IMR-90 (cell line): ENCODE results near the gene TMPRSS6. TPM values are rescaled to one million over a fixed set of nuclear protein-coding genes. Genes with fewer than 3 reads are reported as not detected.

Experiments
- ATAC-seq: fragments of 200-7000 bp; cut with Tn5 transposase; 2 replicates; pipeline ENCODE4 v1.9.1; 2020; ENCODE audit warnings: low read depth, mild to moderate bottlenecking, moderate library complexity
- BruUV-seq: library from RNA; stranded (reverse); fragments of 400-500 nt; replicated peaks from 2 replicates; lab custom pipeline; 2021; lab: Mats Ljungman, UMichigan
- CTCF ChIA-PET: fragments of 300-600 bp; formaldehyde crosslinking; extraction: SDS; loops from one replicate; lab custom pipeline; 2021; ENCODE audit warnings: antibody characterized with exemption; lab: Yijun Ruan, JAX
- POLR2A ChIA-PET: fragments of 300-600 bp; sonication (Branson Sonifier 250); formaldehyde crosslinking; loops from one replicate; lab custom pipeline; 2022; ENCODE audit warnings: antibody characterized with exemption; ENCODE audit not compliant: unreplicated experiment; lab: Charles Lee
- DNase-seq: peaks from one replicate; pipeline ENCODE4 v3.0.0; 2013
- H2AFZ ChIP-seq: replicated peaks from 2 replicates; pipeline ENCODE3; 2013; ENCODE audit warnings: low read length, mild to moderate bottlenecking; ENCODE audit not compliant: poor library complexity
- H2AK5ac ChIP-seq: 2 replicates; pipeline ENCODE4 v1.6.1; 2013; ENCODE audit warnings: low read depth, low read length, inconsistent platforms
- H2AK9ac ChIP-seq: replicated peaks from 2 replicates; pipeline ENCODE3; 2013; ENCODE audit warnings: mild to moderate bottlenecking, low read depth, low read length, moderate library complexity; ENCODE audit not compliant: poor library complexity
- H2BK120ac ChIP-seq: 2 replicates; pipeline ENCODE4 v1.6.1; 2013; ENCODE audit warnings: low read depth, low read length, inconsistent platforms
- H2BK15ac ChIP-seq: 3 replicates; pipeline ENCODE4 v1.6.1; 2013; ENCODE audit warnings: low read depth, low read length, inconsistent platforms
- H2BK20ac ChIP-seq: 2 replicates; pipeline ENCODE4 v1.6.1; 2013; ENCODE audit warnings: low read depth, mild to moderate bottlenecking, inconsistent platforms, low read length, moderate library complexity
- H2BK5ac ChIP-seq: 2 replicates; pipeline ENCODE4 v1.6.1; 2013; ENCODE audit warnings: mild to moderate bottlenecking, low read depth, low read length, inconsistent platforms; ENCODE audit not compliant: poor library complexity, severe bottlenecking
- H3K14ac ChIP-seq: replicated peaks from 2 replicates; pipeline ENCODE4 v1.6.1; 2013; ENCODE audit warnings: low read depth, low read length, inconsistent platforms
- H3K18ac ChIP-seq: 2 replicates; pipeline ENCODE4 v1.6.1; 2013; ENCODE audit warnings: low read depth, low read length, control low read depth
- H3K23ac ChIP-seq: 2 replicates; pipeline ENCODE4 v1.6.1; 2013; ENCODE audit warnings: low read depth, low read length, inconsistent platforms
- H3K27ac ChIP-seq: 2 replicates; pipeline ENCODE4 v1.5.1; 2013; ENCODE audit warnings: mild to moderate bottlenecking, control low read depth, low read length; ENCODE audit not compliant: insufficient read depth
- H3K27me3 ChIP-seq: 2 replicates; pipeline ENCODE4 v1.6.1; 2013; ENCODE audit warnings: low read length; ENCODE audit not compliant: control insufficient read depth, insufficient read depth
- H3K36me3 ChIP-seq: 2 replicates; pipeline ENCODE4 v1.6.1; 2013; ENCODE audit warnings: low read length, mixed read lengths; ENCODE audit not compliant: control insufficient read depth, insufficient read depth
- H3K4ac ChIP-seq: 2 replicates; pipeline ENCODE4 v1.6.1; 2013; ENCODE audit warnings: low read depth, low read length, inconsistent platforms
- H3K4me1 ChIP-seq: 2 replicates; pipeline ENCODE4 v1.6.1; 2013; ENCODE audit warnings: low read length, mixed read lengths; ENCODE audit not compliant: control insufficient read depth, insufficient read depth
- H3K4me2 ChIP-seq: 2 replicates; pipeline ENCODE4 v1.6.1; 2013; ENCODE audit warnings: low read depth, mild to moderate bottlenecking, control low read depth, low read length, moderate library complexity
- H3K4me3 ChIP-seq: 2 replicates; pipeline ENCODE4 v1.5.1; 2013; ENCODE audit warnings: low read depth, mild to moderate bottlenecking, control low read depth, low read length, moderate library complexity; ENCODE audit not compliant: insufficient read depth
- H3K56ac ChIP-seq: 2 replicates; pipeline ENCODE4 v1.6.1; 2013; ENCODE audit warnings: low read length, inconsistent platforms; ENCODE audit not compliant: insufficient read depth; ENCODE audit errors: extremely low read depth
- H3K79me1 ChIP-seq, 2 experiments: 2 replicates each; pipeline ENCODE4 v1.6.1; 2013; ENCODE audit warnings: low read length in 2 of 2, inconsistent platforms in 1 of 2, low read depth in 1 of 2
- H3K9ac ChIP-seq: 2 replicates; pipeline ENCODE4 v1.6.1; 2013; ENCODE audit warnings: low read depth, low read length, control low read depth
- H3K9me1 ChIP-seq: 2 replicates; pipeline ENCODE4 v1.6.1; 2013; ENCODE audit warnings: low read length, inconsistent platforms; ENCODE audit not compliant: insufficient read depth
- H3K9me3 ChIP-seq: 2 replicates; pipeline ENCODE4 v1.6.1; 2013; ENCODE audit warnings: low read length; ENCODE audit not compliant: control insufficient read depth, insufficient read depth
- H4K20me1 ChIP-seq: 2 replicates; pipeline ENCODE4 v1.6.1; 2013; ENCODE audit warnings: low read length, inconsistent platforms; ENCODE audit not compliant: insufficient read depth
- H4K5ac ChIP-seq: 2 replicates; pipeline ENCODE4 v1.6.1; 2013; ENCODE audit warnings: mild to moderate bottlenecking, low read depth, low read length, control low read depth
- H4K8ac ChIP-seq, 2 experiments: 2 replicates each; pipeline ENCODE4 v1.6.1; 2013; ENCODE audit warnings: low read depth in 2 of 2, low read length in 2 of 2, control low read depth in 1 of 2, inconsistent platforms in 1 of 2
- H4K91ac ChIP-seq: 2 replicates; pipeline ENCODE4 v1.6.1; 2013; ENCODE audit warnings: low read depth, low read length, inconsistent platforms; ENCODE audit not compliant: insufficient read depth
- BHLHE40 ChIP-seq: fragments of 150-350 bp; IDR thresholded peaks from 2 replicates; pipeline ENCODE4 v1.6.1; 2016; ENCODE audit warnings: mild to moderate bottlenecking, low read depth, low read length
- CEBPB ChIP-seq: IDR thresholded peaks from 2 replicates; pipeline ENCODE4 v1.6.1; 2012; ENCODE audit warnings: low read depth, low read length, improper control_type of control experiment
- CHD1 ChIP-seq: IDR thresholded peaks from 2 replicates; pipeline ENCODE4 v1.6.1; 2012; ENCODE audit warnings: low read depth, low read length, improper control_type of control experiment
- FOS ChIP-seq: fragments of 150-350 bp; IDR thresholded peaks from 2 replicates; pipeline ENCODE4 v1.6.1; 2016; ENCODE audit warnings: low read depth, low read length
- MAFK ChIP-seq: IDR thresholded peaks from 2 replicates; pipeline ENCODE4 v1.6.1; 2012; ENCODE audit warnings: low read depth, low read length, improper control_type of control experiment
- MAZ ChIP-seq: IDR thresholded peaks from 2 replicates; pipeline ENCODE4 v1.6.1; 2012; ENCODE audit warnings: low read depth, mild to moderate bottlenecking, low read length, improper control_type of control experiment, moderate library complexity, borderline replicate concordance
- MXI1 ChIP-seq: IDR thresholded peaks from 2 replicates; pipeline ENCODE4 v1.6.1; 2012; ENCODE audit warnings: low read depth, mild to moderate bottlenecking, low read length, moderate library complexity, borderline replicate concordance
- NFE2L2 ChIP-seq: fragments of 150-350 bp; IDR thresholded peaks from 2 replicates; pipeline ENCODE4 v1.6.1; 2016; ENCODE audit warnings: low read depth, mild to moderate bottlenecking, low read length
- POLR2A ChIP-seq: IDR thresholded peaks from 2 replicates; pipeline ENCODE4 v1.6.1; 2012; ENCODE audit warnings: mild to moderate bottlenecking, low read depth, low read length
- RAD21 ChIP-seq: IDR thresholded peaks from 2 replicates; pipeline ENCODE4 v1.6.1; 2012; ENCODE audit warnings: low read length, improper control_type of control experiment
- RCOR1 ChIP-seq: IDR thresholded peaks from 2 replicates; pipeline ENCODE4 v1.6.1; 2012; ENCODE audit warnings: mild to moderate bottlenecking, low read length, improper control_type of control experiment; ENCODE audit not compliant: insufficient replicate concordance
- RFX5 ChIP-seq: IDR thresholded peaks from 2 replicates; pipeline ENCODE4 v1.8.0; 2012; ENCODE audit warnings: low read depth, mild to moderate bottlenecking, low read length, moderate library complexity
- SMC3 ChIP-seq: fragments of 150-350 bp; IDR thresholded peaks from 2 replicates; pipeline ENCODE4 v1.6.1; 2016; ENCODE audit warnings: low read depth, mild to moderate bottlenecking, antibody characterized with exemption, low read length, moderate library complexity
- WGBS, 2 experiments: methylation state at CpG; one replicate each; pipeline versions ENCODE4 v1.1.5 to v1.1.7; 2013; ENCODE audit warnings: missing lambda C conversion rate in 2 of 2; ENCODE audit not compliant: insufficient read length in 1 of 2; ENCODE audit errors: extremely low coverage in 2 of 2; 5-methylcytosine and 5-hydroxymethylcytosine counted together
- dilution Hi-C: fragments of 300-500 bp; cut with HindIII; formaldehyde crosslinking; loops from one replicate; pipeline ENCODE4 v1.14.3; 2018; ENCODE audit warnings: low sequenced_read_pairs; ENCODE audit not compliant: unreplicated experiment
- in situ Hi-C: fragments of 300-500 bp; cut with MboI; formaldehyde crosslinking; loops from 3 replicates; pipeline ENCODE4 v1.14.3; 2019; ENCODE audit warnings: low sequenced_read_pairs, inconsistent platforms, mixed read lengths
- intact Hi-C: fragments of 100-400 bp; cut with micrococcal nuclease; formaldehyde crosslinking; loops from 2 replicates; pipeline ENCODE4 v1.10.0; 2022
- polyA plus RNA-seq, 3 experiments: library from polyadenylated mRNA; depleted of rRNA; stranded (reverse); fragments of >200 nt; gene quantifications; 2 replicates each; pipeline ENCODE4 v1.2.3, GENCODE V29; 2012; ENCODE audit warnings: low replicate concordance in 1 of 3
- total RNA-seq: library from RNA; depleted of rRNA; stranded (reverse); fragments of >200 nt; gene quantifications from 2 replicates; pipeline ENCODE4 v1.2.3, GENCODE V29; 2012
- TF ChIP-seq, protein P1 (sequence below): fragments of 150-350 bp; IDR thresholded peaks from 2 replicates; pipeline ENCODE4 v1.6.1; 2017; ENCODE audit warnings: mild to moderate bottlenecking, antibody characterized with exemption, low read length, low read depth
- TF ChIP-seq, protein P2 (sequence below): conservative IDR thresholded peaks from 2 replicates; pipeline ENCODE4 v1.5.1; 2012; ENCODE audit warnings: mild to moderate bottlenecking, low read depth, low read length, improper control_type of control experiment
- TF ChIP-seq, protein P3 (sequence below): fragments of 150-350 bp; IDR thresholded peaks from 2 replicates; pipeline ENCODE4 v1.6.1; 2016; ENCODE audit warnings: low read depth, mild to moderate bottlenecking, low read length, moderate library complexity, borderline replicate concordance

TMPRSS6 gene
- total and polyA plus RNA-seq, 2 of the 4 experiments (the other 2 are of a cell fraction) = not detected

DNA sequence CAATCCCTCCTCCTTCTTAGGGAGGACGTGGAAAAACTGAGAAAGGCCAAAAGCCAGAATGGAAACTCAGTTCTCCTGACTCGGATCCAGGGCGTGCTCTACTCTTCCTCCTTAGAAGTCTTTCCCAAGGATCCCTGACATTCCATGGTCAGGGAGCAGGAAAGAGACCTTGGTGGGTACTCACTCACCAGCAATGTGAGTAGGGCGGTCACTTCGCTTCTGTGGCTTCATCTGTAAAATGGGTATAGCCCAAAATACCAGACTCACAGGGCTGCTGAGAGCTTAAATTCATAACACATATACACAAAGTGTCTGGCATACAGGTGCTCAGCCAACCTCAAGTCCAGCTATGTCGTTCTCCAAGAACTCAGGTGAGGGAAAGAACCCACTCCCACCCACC is 58.6 kb downstream of the TMPRSS6 start:
- Histone ChIP-seq H2AK5ac (no peak overlapping the region), H3K18ac (no peak overlapping the region), H3K4me2 (no peak overlapping the region), H2BK120ac (no peak overlapping the region), H3K56ac (no peak overlapping the region), H2BK5ac (no peak overlapping the region), H3K36me3 (peaks cover 7% of the 10 kb centered on the region; the same call in 1 of the 2 replicates), H2AFZ (peak overlapping the region; percentile 91), H3K9me3 (no peaks in the 10 kb centered on the region), H3K9me1 (peaks cover 15% of the 10 kb centered on the region; the same call in 1 of the 2 replicates), H2BK20ac (no peak overlapping the region), H4K20me1 (no peaks in the 10 kb centered on the region), H2BK15ac (no peak overlapping the region), H4K91ac (no peak overlapping the region), H3K4me3 (no peak overlapping the region), H3K9ac (no peak overlapping the region), H4K5ac (no peak overlapping the region), H3K4ac (peak overlapping the region; percentile 26; the same call in 1 of the 2 replicates), H3K27me3 (0 out of 2 replicates have a peak, but pooled peaks cover 2% of the 10 kb centered on the region), H3K27ac (no peak overlapping the region), H4K8ac (no peak overlapping the region), H3K23ac (no peak overlapping the region; the same call in 1 of the 2 replicates), H3K14ac (no peak overlapping the region), H2AK9ac (peak overlapping the region; percentile 11), H3K4me1 (peaks cover 6% of the 10 kb centered on the region), H3K79me1 (peaks cover 7 to 17% of the 10 kb centered on the region in 2 experiments; a peak in 3 of 4 replicates)
- dilution Hi-C loops = no loop called here
- TF ChIP-seq FOS = no peak
- no peak for TF ChIP-seq POLR2A
- TF ChIP-seq RCOR1 = no peak
- TF ChIP-seq CHD1 = no peak
- no peak for TF ChIP-seq MAFK
- no peak for TF ChIP-seq CEBPB
- no peak for TF ChIP-seq BHLHE40
- TF ChIP-seq NFE2L2 = no peak
- TF ChIP-seq MXI1 = no peak
- no peak for TF ChIP-seq SMC3
- no peak for TF ChIP-seq MAZ
- TF ChIP-seq, protein P1, sequence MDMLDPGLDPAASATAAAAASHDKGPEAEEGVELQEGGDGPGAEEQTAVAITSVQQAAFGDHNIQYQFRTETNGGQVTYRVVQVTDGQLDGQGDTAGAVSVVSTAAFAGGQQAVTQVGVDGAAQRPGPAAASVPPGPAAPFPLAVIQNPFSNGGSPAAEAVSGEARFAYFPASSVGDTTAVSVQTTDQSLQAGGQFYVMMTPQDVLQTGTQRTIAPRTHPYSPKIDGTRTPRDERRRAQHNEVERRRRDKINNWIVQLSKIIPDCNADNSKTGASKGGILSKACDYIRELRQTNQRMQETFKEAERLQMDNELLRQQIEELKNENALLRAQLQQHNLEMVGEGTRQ = no peak
- TF ChIP-seq RFX5 = no peak
- no peak for TF ChIP-seq RAD21
- TF ChIP-seq, protein P2, sequence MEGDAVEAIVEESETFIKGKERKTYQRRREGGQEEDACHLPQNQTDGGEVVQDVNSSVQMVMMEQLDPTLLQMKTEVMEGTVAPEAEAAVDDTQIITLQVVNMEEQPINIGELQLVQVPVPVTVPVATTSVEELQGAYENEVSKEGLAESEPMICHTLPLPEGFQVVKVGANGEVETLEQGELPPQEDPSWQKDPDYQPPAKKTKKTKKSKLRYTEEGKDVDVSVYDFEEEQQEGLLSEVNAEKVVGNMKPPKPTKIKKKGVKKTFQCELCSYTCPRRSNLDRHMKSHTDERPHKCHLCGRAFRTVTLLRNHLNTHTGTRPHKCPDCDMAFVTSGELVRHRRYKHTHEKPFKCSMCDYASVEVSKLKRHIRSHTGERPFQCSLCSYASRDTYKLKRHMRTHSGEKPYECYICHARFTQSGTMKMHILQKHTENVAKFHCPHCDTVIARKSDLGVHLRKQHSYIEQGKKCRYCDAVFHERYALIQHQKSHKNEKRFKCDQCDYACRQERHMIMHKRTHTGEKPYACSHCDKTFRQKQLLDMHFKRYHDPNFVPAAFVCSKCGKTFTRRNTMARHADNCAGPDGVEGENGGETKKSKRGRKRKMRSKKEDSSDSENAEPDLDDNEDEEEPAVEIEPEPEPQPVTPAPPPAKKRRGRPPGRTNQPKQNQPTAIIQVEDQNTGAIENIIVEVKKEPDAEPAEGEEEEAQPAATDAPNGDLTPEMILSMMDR = no peak
- TF ChIP-seq, protein P3, sequence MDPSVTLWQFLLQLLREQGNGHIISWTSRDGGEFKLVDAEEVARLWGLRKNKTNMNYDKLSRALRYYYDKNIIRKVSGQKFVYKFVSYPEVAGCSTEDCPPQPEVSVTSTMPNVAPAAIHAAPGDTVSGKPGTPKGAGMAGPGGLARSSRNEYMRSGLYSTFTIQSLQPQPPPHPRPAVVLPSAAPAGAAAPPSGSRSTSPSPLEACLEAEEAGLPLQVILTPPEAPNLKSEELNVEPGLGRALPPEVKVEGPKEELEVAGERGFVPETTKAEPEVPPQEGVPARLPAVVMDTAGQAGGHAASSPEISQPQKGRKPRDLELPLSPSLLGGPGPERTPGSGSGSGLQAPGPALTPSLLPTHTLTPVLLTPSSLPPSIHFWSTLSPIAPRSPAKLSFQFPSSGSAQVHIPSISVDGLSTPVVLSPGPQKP = no peak
- in situ Hi-C loops = no loop called here
- intact Hi-C loops = loop anchor here (5.0 kb wide), 1 partner anchor 146 kb away; no protein-coding TSS in a partner anchor
- ChIA-PET CTCF (no interaction called here), POLR2A (no interaction called here)
- DNase-seq (no peak), ATAC-seq (no peak)
- WGBS, 2 experiments = no CpG with 5 or more reads among the region's 6 CpGs
- BruUV-seq = no TSS peak
